H9 (cell line): ENCODE measurements around the gene TMEM225. TPM values are rescaled to one million over a fixed set of nuclear protein-coding genes. Genes with fewer than 3 reads are reported as not detected.

Source experiments
- DNase-seq: peaks from one replicate; pipeline ENCODE4 v3.0.0-alpha.2; 2017
- H2AFZ ChIP-seq: one replicate; pipeline ENCODE4 v1.6.1; 2013; ENCODE audit warnings: mild to moderate bottlenecking, low read length, control low read depth, moderate library complexity
- H2AK5ac ChIP-seq: 2 replicates; pipeline ENCODE4 v1.6.1; 2013; ENCODE audit warnings: low read length, control low read depth, mixed read lengths; ENCODE audit not compliant: insufficient read length
- H2BK120ac ChIP-seq: one replicate; pipeline ENCODE4 v1.6.1; 2013; ENCODE audit warnings: low read depth, mild to moderate bottlenecking, low read length, control low read depth, inconsistent platforms; ENCODE audit not compliant: poor library complexity, severe bottlenecking
- H2BK12ac ChIP-seq: 2 replicates; pipeline ENCODE4 v1.6.1; 2013; ENCODE audit warnings: low read length, control low read depth, mixed read lengths, low read depth; ENCODE audit not compliant: insufficient read length
- H2BK15ac ChIP-seq: 2 replicates; pipeline ENCODE4 v1.6.1; 2013; ENCODE audit warnings: low read depth, low read length, control low read depth
- H2BK20ac ChIP-seq: one replicate; pipeline ENCODE4 v1.6.1; 2013; ENCODE audit warnings: low read depth, mild to moderate bottlenecking, low read length, control low read depth, inconsistent platforms; ENCODE audit not compliant: poor library complexity, severe bottlenecking
- H2BK5ac ChIP-seq: 2 replicates; pipeline ENCODE4 v1.6.1; 2013; ENCODE audit warnings: low read length, control low read depth, mixed read lengths; ENCODE audit not compliant: insufficient read length
- H3K14ac ChIP-seq: 2 replicates; pipeline ENCODE4 v1.6.1; 2013; ENCODE audit warnings: low read length, control low read depth; ENCODE audit not compliant: insufficient read depth
- H3K18ac ChIP-seq: 2 replicates; pipeline ENCODE4 v1.6.1; 2013; ENCODE audit warnings: low read depth, mild to moderate bottlenecking, mixed read lengths, low read length, control low read depth; ENCODE audit not compliant: insufficient read length
- H3K23ac ChIP-seq: 2 replicates; pipeline ENCODE4 v1.6.1; 2013; ENCODE audit warnings: low read length, control low read depth, mixed read lengths, low read depth; ENCODE audit not compliant: insufficient read length
- H3K23me2 ChIP-seq: 2 replicates; pipeline ENCODE4 v1.6.1; 2013; ENCODE audit warnings: low read depth, mild to moderate bottlenecking, mixed read lengths, low read length, control low read depth; ENCODE audit not compliant: insufficient read length, poor library complexity, severe bottlenecking
- H3K27ac ChIP-seq: 2 replicates; pipeline ENCODE4 v1.5.1; 2013; ENCODE audit warnings: low read length, control low read depth, mixed read lengths, low read depth; ENCODE audit not compliant: insufficient read length
- H3K27me3 ChIP-seq: 2 replicates; pipeline ENCODE4 v1.6.1; 2013; ENCODE audit warnings: low read length, control low read depth, inconsistent platforms; ENCODE audit not compliant: insufficient read depth
- H3K4ac ChIP-seq: 2 replicates; pipeline ENCODE4 v1.6.1; 2013; ENCODE audit warnings: low read depth, mild to moderate bottlenecking, control low read depth, inconsistent platforms, low read length, moderate library complexity
- H3K4me1 ChIP-seq: 2 replicates; pipeline ENCODE4 v1.6.1; 2013; ENCODE audit warnings: low read length, control low read depth, inconsistent platforms; ENCODE audit not compliant: insufficient read depth
- H3K4me2 ChIP-seq: 2 replicates; pipeline ENCODE4 v1.6.1; 2013; ENCODE audit warnings: low read length, control low read depth, mixed read lengths; ENCODE audit not compliant: insufficient read length, insufficient read depth
- H3K56ac ChIP-seq: 2 replicates; pipeline ENCODE4 v1.6.1; 2013; ENCODE audit warnings: low read depth, mild to moderate bottlenecking, mixed read lengths, low read length, control low read depth; ENCODE audit not compliant: insufficient read length
- H3K79me1 ChIP-seq: 2 replicates; pipeline ENCODE4 v1.6.1; 2013; ENCODE audit warnings: low read depth, mild to moderate bottlenecking, moderate library complexity, low read length, control low read depth, inconsistent platforms; ENCODE audit not compliant: insufficient read depth, poor library complexity, severe bottlenecking
- H3K79me2 ChIP-seq: 2 replicates; pipeline ENCODE4 v1.6.1; 2013; ENCODE audit warnings: low read length, control low read depth, inconsistent platforms; ENCODE audit not compliant: insufficient read depth
- H3K9ac ChIP-seq: 2 replicates; pipeline ENCODE4 v1.6.1; 2013; ENCODE audit warnings: low read length, control low read depth, mixed read lengths; ENCODE audit not compliant: insufficient read length; ENCODE audit errors: extremely low read depth
- H3K9me3 ChIP-seq: one replicate; pipeline ENCODE4 v1.6.1; 2013; ENCODE audit warnings: low read depth, low read length, inconsistent platforms; ENCODE audit not compliant: control insufficient read depth
- H3T11ph ChIP-seq: one replicate; pipeline ENCODE4 v1.6.1; 2013; ENCODE audit warnings: mild to moderate bottlenecking, low read length, control low read depth, inconsistent platforms
- H4K20me1 ChIP-seq: one replicate; pipeline ENCODE4 v1.6.1; 2013; ENCODE audit not compliant: control insufficient read depth, insufficient read length, insufficient read depth
- H4K5ac ChIP-seq: 2 replicates; pipeline ENCODE4 v1.6.1; 2013; ENCODE audit warnings: low read depth, mild to moderate bottlenecking, mixed read lengths, low read length, control low read depth; ENCODE audit not compliant: insufficient read length
- H4K8ac ChIP-seq: replicated peaks from 2 replicates; pipeline ENCODE4 v1.6.1; 2013; ENCODE audit warnings: low read length, control low read depth, mixed read lengths, low read depth; ENCODE audit not compliant: insufficient read length
- H4K91ac ChIP-seq: 2 replicates; pipeline ENCODE4 v1.6.1; 2013; ENCODE audit warnings: low read depth, mild to moderate bottlenecking, moderate library complexity, mixed read lengths, low read length, control low read depth; ENCODE audit not compliant: insufficient read length
- H3K27ac Mint-ChIP-seq, 3 experiments: 2 replicates in 2 of 3; 3 replicates in 1 of 3; pipeline ENCODE4 v1.8.0; 2020 to 2021; ENCODE audit warnings: mixed read lengths in 3 of 3, mild to moderate bottlenecking in 1 of 3, moderate library complexity in 1 of 3
- H3K27me3 Mint-ChIP-seq: 2 replicates; pipeline ENCODE4 v1.8.0; 2021; ENCODE audit warnings: low read depth, mild to moderate bottlenecking, moderate library complexity, mixed read lengths
- H3K36me3 Mint-ChIP-seq, 3 experiments: 2 replicates in 2 of 3; 3 replicates in 1 of 3; pipeline ENCODE4 v1.8.0; 2020 to 2021; ENCODE audit warnings: low read depth in 3 of 3, mixed read lengths in 3 of 3; ENCODE audit not compliant: insufficient read depth in 1 of 3
- H3K4me1 Mint-ChIP-seq, 2 experiments: 2 replicates each; pipeline ENCODE4 v1.8.0; 2020; ENCODE audit warnings: mixed read lengths in 2 of 2
- H3K4me3 Mint-ChIP-seq, 2 experiments: 2 replicates in 1 of 2; 3 replicates in 1 of 2; pipeline ENCODE4 v1.8.0; 2020 to 2021; ENCODE audit warnings: mild to moderate bottlenecking in 2 of 2, mixed read lengths in 2 of 2, moderate library complexity in 1 of 2
- H3K9me3 Mint-ChIP-seq, 2 experiments: 2 replicates in 1 of 2; 3 replicates in 1 of 2; pipeline ENCODE4 v1.8.0; 2020; ENCODE audit warnings: mild to moderate bottlenecking in 2 of 2, mixed read lengths in 2 of 2, moderate library complexity in 1 of 2
- CTCF ChIP-seq: fragments of 200-600 bp; sonication (generic); conservative IDR thresholded peaks from 3 replicates; pipeline ENCODE4 v1.8.0; 2021; ENCODE audit warnings: antibody characterized with exemption, mild to moderate bottlenecking
- WGBS: extraction: QIAGEN DNeasy Blood & Tissue Kit; methylation state at CpG from one replicate; pipeline ENCODE4 v1.1.7; 2013; ENCODE audit warnings: missing lambda C conversion rate, low lambda C conversion rate, mixed read lengths; ENCODE audit not compliant: insufficient read length; ENCODE audit errors: extremely low coverage; 5-methylcytosine and 5-hydroxymethylcytosine counted together
- total RNA-seq: library from RNA; stranded (reverse); gene quantifications from 2 replicates; pipeline ENCODE4 v1.2.1, GENCODE V29; 2021

Gene TMEM225
- total RNA-seq, 1 experiment from 2014 or later: not detected

- H4K5ac ChIP-seq: no peak overlapping the region
- H2BK12ac ChIP-seq: no peak overlapping the region
- no peak overlapping the region for H3K4me2 ChIP-seq
- H2AK5ac ChIP-seq: no peak overlapping the region
- TF ChIP-seq CTCF: no peak
- H3K14ac ChIP-seq: no peak overlapping the region
- H2BK15ac ChIP-seq: no peak overlapping the region
- no peak overlapping the region for H2BK120ac ChIP-seq
- no peak for DNase-seq
- H4K91ac ChIP-seq: no peak overlapping the region
- H3K27me3 Mint-ChIP-seq: no peaks in the 10 kb centered on the region
- no peaks in the 10 kb centered on the region for H3K79me1 ChIP-seq
- WGBS: no CpG with 5 or more reads among the region's 2 CpGs
- no peaks in the 10 kb centered on the region for H3K9me3 ChIP-seq
- no peak overlapping the region for H3K18ac ChIP-seq
- peaks cover 5 to 6% of the 10 kb centered on the region in 2 experiments for H3K9me3 Mint-ChIP-seq
- peaks cover 3 to 10% (median 3%) of the 10 kb centered on the region in 3 experiments; a peak in 4 of 7 replicates for H3K36me3 Mint-ChIP-seq
- H3K9ac ChIP-seq: no peak overlapping the region
- H3K4ac ChIP-seq: no peak overlapping the region
- no peak overlapping the region for H3K27ac ChIP-seq
- H3T11ph ChIP-seq: no peak overlapping the region
- H3K56ac ChIP-seq: no peak overlapping the region
- no peaks in the 10 kb centered on the region for H4K20me1 ChIP-seq
- H2BK20ac ChIP-seq: no peak overlapping the region
- H2BK5ac ChIP-seq: no peak overlapping the region
- peaks cover 1 to 2% of the 10 kb centered on the region in 2 experiments for H3K4me1 Mint-ChIP-seq
- H3K23me2 ChIP-seq: no peaks in the 10 kb centered on the region
- H3K27me3 ChIP-seq: no peaks in the 10 kb centered on the region
- no peak overlapping the region for H4K8ac ChIP-seq
- no peaks in the 10 kb centered on the region for H3K79me2 ChIP-seq
- H3K4me1 ChIP-seq: no peaks in the 10 kb centered on the region
- H2AFZ ChIP-seq: no peak overlapping the region
- no peak overlapping the region for H3K4me3 Mint-ChIP-seq
- H3K27ac Mint-ChIP-seq: no peak overlapping the region
- no peak overlapping the region for H3K23ac ChIP-seq
Observed at GRCh38 chr11:123833095-123833494, 52.4 kb downstream of the TMEM225 start.

Other genes starting within 250 kb of the TMEM225 start
- gene SCN3B, start 231.0 kb downstream of the TMEM225 start, total RNA-seq: 0.64 and 0.77 TPM in 2 replicates
- 46.5 and 49.2 TPM in 2 replicates for gene ZNF202, start 144.0 kb downstream of the TMEM225 start, total RNA-seq
- not detected in 2 replicates for gene OR6X1, start 131.2 kb downstream of the TMEM225 start, total RNA-seq
- not detected in 2 replicates for gene OR6M1, start 79.3 kb downstream of the TMEM225 start, total RNA-seq
- not detected in 2 replicates for gene OR8D4, start 16.5 kb upstream of the TMEM225 start, total RNA-seq
- not detected in 2 replicates for gene OR4D5, start 53.9 kb upstream of the TMEM225 start, total RNA-seq
- gene OR6T1, start 58.2 kb upstream of the TMEM225 start, total RNA-seq: not detected in 2 replicates
- not detected in 2 replicates for gene OR10S1, start 92.1 kb upstream of the TMEM225 start, total RNA-seq
- not detected in 2 replicates for gene OR10G6, start 109.5 kb upstream of the TMEM225 start, total RNA-seq
- gene OR10G4, start 127.3 kb upstream of the TMEM225 start, total RNA-seq: 0.07 TPM in 1 of 2 replicates, not detected in the other
- not detected in 2 replicates for gene OR10G9, start 137.3 kb upstream of the TMEM225 start, total RNA-seq
- gene OR10G8, start 141.1 kb upstream of the TMEM225 start, total RNA-seq: not detected in 2 replicates
- not detected in 2 replicates for gene OR10G7, start 155.7 kb upstream of the TMEM225 start, total RNA-seq
- 15.6 and 16.5 TPM in 2 replicates for gene VWA5A, start 229.8 kb upstream of the TMEM225 start, total RNA-seq